WTC11 (cell line): ENCODE measurements around the gene VAV2. TPM values are rescaled to one million over a fixed set of nuclear protein-coding genes. Genes with fewer than 3 reads are reported as not detected.

ENCODE experiments used
- ATAC-seq: fragments of 200-7000 bp; cut with Tn5 transposase; 2 replicates; pipeline ENCODE4 v1.10.0; 2021; ENCODE audit warnings: mild to moderate bottlenecking, moderate library complexity
- CTCF ChIA-PET: fragments of 300-600 bp; sonication (Branson Sonifier 250); formaldehyde crosslinking; loops from one replicate; lab custom pipeline; 2021; ENCODE audit warnings: antibody characterized with exemption; lab: Charles Lee
- POLR2A ChIA-PET: fragments of 350-600 bp; sonication (Branson Sonifier 250); formaldehyde crosslinking; loops from one replicate; lab custom pipeline; 2021; ENCODE audit warnings: antibody characterized with exemption; lab: Charles Lee
- DNase-seq: peaks from one replicate; pipeline ENCODE4 v3.0.0; 2021; ENCODE audit warnings: low spot score
- H3K27ac Mint-ChIP-seq: 2 replicates; pipeline ENCODE4 v1.8.0; 2021; ENCODE audit warnings: mixed read lengths
- H3K27me3 Mint-ChIP-seq: 2 replicates; pipeline ENCODE4 v1.8.0; 2021; ENCODE audit warnings: low read depth, mild to moderate bottlenecking, moderate library complexity, mixed read lengths
- H3K36me3 Mint-ChIP-seq: 2 replicates; pipeline ENCODE4 v1.8.0; 2021; ENCODE audit warnings: mixed read lengths
- H3K4me1 Mint-ChIP-seq: 2 replicates; pipeline ENCODE4 v1.8.0; 2022; ENCODE audit warnings: mixed read lengths
- H3K4me3 Mint-ChIP-seq: 2 replicates; pipeline ENCODE4 v1.8.0; 2021; ENCODE audit warnings: mild to moderate bottlenecking, moderate library complexity, mixed read lengths
- H3K9me3 Mint-ChIP-seq: 2 replicates; pipeline ENCODE4 v1.8.0; 2021; ENCODE audit warnings: mixed read lengths
- CREB1 ChIP-seq: sonication (generic); formaldehyde crosslinking; IDR thresholded peaks from 2 replicates; pipeline ENCODE4 v1.8.0; 2023; ENCODE audit warnings: mild to moderate bottlenecking, missing genetic modification reagents
- ESRRA ChIP-seq: sonication (generic); formaldehyde crosslinking; IDR thresholded peaks from 2 replicates; pipeline ENCODE4 v1.8.1; 2022; ENCODE audit warnings: mild to moderate bottlenecking, missing genetic modification reagents, borderline replicate concordance
- ETV6 ChIP-seq: sonication (generic); formaldehyde crosslinking; IDR thresholded peaks from 2 replicates; pipeline ENCODE4 v1.8.1; 2022; ENCODE audit warnings: mild to moderate bottlenecking, missing genetic modification reagents
- FOXP1 ChIP-seq: sonication (generic); formaldehyde crosslinking; IDR thresholded peaks from 2 replicates; pipeline ENCODE4 v1.8.0; 2022; ENCODE audit warnings: missing genetic modification reagents, mild to moderate bottlenecking, moderate library complexity, borderline replicate concordance
- FOXP4 ChIP-seq: sonication (generic); formaldehyde crosslinking; IDR thresholded peaks from 2 replicates; pipeline ENCODE4 v1.8.0; 2022; ENCODE audit warnings: mild to moderate bottlenecking, missing genetic modification reagents
- GRHL2 ChIP-seq: fragments of 250-450 bp; sonication (Bioruptor Pico); IDR thresholded peaks from 2 replicates; pipeline ENCODE4 v1.8.0; 2022; ENCODE audit warnings: mild to moderate bottlenecking, moderate library complexity; ENCODE audit not compliant: insufficient replicate concordance, severe bottlenecking
- MYBL2 ChIP-seq: sonication (generic); formaldehyde crosslinking; IDR thresholded peaks from 2 replicates; pipeline ENCODE4 v1.8.1; 2023; ENCODE audit warnings: mild to moderate bottlenecking, moderate library complexity, missing genetic modification reagents
- NFATC4 ChIP-seq: fragments of 250-450 bp; sonication (Bioruptor Pico); IDR thresholded peaks from 2 replicates; pipeline ENCODE4 v1.9.0; 2021; ENCODE audit warnings: mild to moderate bottlenecking
- NR1H2 ChIP-seq: sonication (generic); formaldehyde crosslinking; IDR thresholded peaks from 2 replicates; pipeline ENCODE4 v1.9.0; 2021; ENCODE audit warnings: mild to moderate bottlenecking, moderate library complexity, missing genetic modification reagents
- RORB ChIP-seq: fragments of 250-450 bp; sonication (Bioruptor Pico); IDR thresholded peaks from 2 replicates; pipeline ENCODE4 v1.9.0; 2021; ENCODE audit warnings: mild to moderate bottlenecking
- SMAD4 ChIP-seq: sonication (generic); formaldehyde crosslinking; IDR thresholded peaks from 2 replicates; pipeline ENCODE4 v1.8.0; 2022; ENCODE audit warnings: mild to moderate bottlenecking, missing genetic modification reagents
- TEAD1 ChIP-seq: sonication (generic); formaldehyde crosslinking; IDR thresholded peaks from 2 replicates; pipeline ENCODE4 v1.8.0; 2022; ENCODE audit warnings: mild to moderate bottlenecking, missing genetic modification reagents
- TP53 ChIP-seq: sonication (generic); formaldehyde crosslinking; IDR thresholded peaks from 2 replicates; pipeline ENCODE4 v1.8.1; 2023; ENCODE audit warnings: mild to moderate bottlenecking, missing genetic modification reagents
- ZNF219 ChIP-seq: sonication (generic); formaldehyde crosslinking; IDR thresholded peaks from 2 replicates; pipeline ENCODE4 v1.8.0; 2023; ENCODE audit warnings: missing genetic modification reagents, mild to moderate bottlenecking, borderline replicate concordance
- ZNF317 ChIP-seq: sonication (generic); formaldehyde crosslinking; IDR thresholded peaks from 2 replicates; pipeline ENCODE4 v1.8.1; 2023; ENCODE audit warnings: low read depth, mild to moderate bottlenecking, moderate library complexity, missing genetic modification reagents, borderline replicate concordance
- ZNF396 ChIP-seq: fragments of 250-450 bp; sonication (Bioruptor Pico); IDR thresholded peaks from 2 replicates; pipeline ENCODE4 v1.8.0; 2021; ENCODE audit warnings: mild to moderate bottlenecking, moderate library complexity, borderline replicate concordance
- ZNF512 ChIP-seq: sonication (generic); formaldehyde crosslinking; IDR thresholded peaks from 2 replicates; pipeline ENCODE4 v1.8.1; 2022; ENCODE audit warnings: missing genetic modification reagents, borderline replicate concordance
- total RNA-seq: library from RNA; stranded (reverse); gene quantifications from 3 replicates; pipeline ENCODE4 v1.2.3, GENCODE V29; 2021
- TF ChIP-seq, protein P1 (sequence below): sonication (generic); formaldehyde crosslinking; IDR thresholded peaks from 2 replicates; pipeline ENCODE4 v1.8.1; 2022; ENCODE audit warnings: mild to moderate bottlenecking, moderate library complexity, missing genetic modification reagents
- TF ChIP-seq, protein P2 (sequence below): sonication (generic); formaldehyde crosslinking; IDR thresholded peaks from 2 replicates; pipeline ENCODE4 v1.8.0; 2022; ENCODE audit warnings: mild to moderate bottlenecking, missing genetic modification reagents
- TF ChIP-seq, protein P3 (sequence below): sonication (generic); formaldehyde crosslinking; IDR thresholded peaks from 2 replicates; pipeline ENCODE4 v1.8.1; 2023; ENCODE audit warnings: mild to moderate bottlenecking, missing genetic modification reagents
- TF ChIP-seq, protein P4 (sequence below): fragments of 250-450 bp; sonication (Bioruptor Pico); IDR thresholded peaks from 2 replicates; pipeline ENCODE4 v1.8.0; 2021; ENCODE audit warnings: mild to moderate bottlenecking

VAV2 gene
- total RNA-seq, 1 experiment from 2014 or later = 39.7 TPM

DNA sequence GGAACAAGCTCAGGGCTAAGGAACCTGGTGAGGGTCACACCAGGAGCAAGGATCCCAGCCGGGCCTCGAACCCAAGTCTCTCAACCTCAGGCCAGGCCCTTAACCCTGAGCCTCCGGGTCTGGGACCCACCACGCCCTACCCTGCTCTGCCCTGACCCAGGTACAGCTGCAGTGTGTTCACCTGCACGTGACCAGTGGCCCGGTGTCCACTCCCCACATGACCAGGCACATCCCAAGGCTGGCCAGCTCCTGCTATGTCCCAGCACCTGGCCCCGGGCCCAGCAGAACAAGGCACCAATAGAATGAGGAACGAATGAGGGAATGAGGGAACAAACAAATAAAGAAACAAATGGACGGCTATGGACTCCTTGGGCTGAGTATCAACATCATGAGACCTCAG is 142.0 kb downstream of the VAV2 start:
- Mint-ChIP-seq H3K27ac (no peak overlapping the region), H3K9me3 (no peaks in the 10 kb centered on the region)
- no peak for TF ChIP-seq ESRRA (CRISPR knock-in tag)
- no peak for TF ChIP-seq ZNF219 (CRISPR knock-in tag)
- TF ChIP-seq RORB (CRISPR knock-in tag) = no peak
- TF ChIP-seq, protein P1, sequence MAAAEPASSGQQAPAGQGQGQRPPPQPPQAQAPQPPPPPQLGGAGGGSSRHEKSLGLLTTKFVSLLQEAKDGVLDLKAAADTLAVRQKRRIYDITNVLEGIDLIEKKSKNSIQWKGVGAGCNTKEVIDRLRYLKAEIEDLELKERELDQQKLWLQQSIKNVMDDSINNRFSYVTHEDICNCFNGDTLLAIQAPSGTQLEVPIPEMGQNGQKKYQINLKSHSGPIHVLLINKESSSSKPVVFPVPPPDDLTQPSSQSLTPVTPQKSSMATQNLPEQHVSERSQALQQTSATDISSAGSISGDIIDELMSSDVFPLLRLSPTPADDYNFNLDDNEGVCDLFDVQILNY (CRISPR knock-in tag) = no peak
- no peak for TF ChIP-seq MYBL2 (CRISPR knock-in tag)
- TF ChIP-seq CREB1 (CRISPR knock-in tag) = no peak
- TF ChIP-seq ZNF512 = no peak
- TF ChIP-seq, protein P2, sequence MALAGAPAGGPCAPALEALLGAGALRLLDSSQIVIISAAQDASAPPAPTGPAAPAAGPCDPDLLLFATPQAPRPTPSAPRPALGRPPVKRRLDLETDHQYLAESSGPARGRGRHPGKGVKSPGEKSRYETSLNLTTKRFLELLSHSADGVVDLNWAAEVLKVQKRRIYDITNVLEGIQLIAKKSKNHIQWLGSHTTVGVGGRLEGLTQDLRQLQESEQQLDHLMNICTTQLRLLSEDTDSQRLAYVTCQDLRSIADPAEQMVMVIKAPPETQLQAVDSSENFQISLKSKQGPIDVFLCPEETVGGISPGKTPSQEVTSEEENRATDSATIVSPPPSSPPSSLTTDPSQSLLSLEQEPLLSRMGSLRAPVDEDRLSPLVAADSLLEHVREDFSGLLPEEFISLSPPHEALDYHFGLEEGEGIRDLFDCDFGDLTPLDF (CRISPR knock-in tag) = no peak
- no peak for TF ChIP-seq TP53 (CRISPR knock-in tag)
- no peak for TF ChIP-seq ETV6 (CRISPR knock-in tag)
- no peak for TF ChIP-seq GRHL2 (CRISPR knock-in tag)
- no peak for TF ChIP-seq ZNF317 (CRISPR knock-in tag)

GRCh38 chr9:133849110-133849670 is 142.9 kb downstream of the VAV2 start:
- Mint-ChIP-seq H3K27ac (no peak overlapping the region), H3K4me1 (0 out of 2 replicates have a peak, but pooled peaks cover 6% of the 10 kb centered on the region), H3K36me3 (no peaks in the 10 kb centered on the region), H3K9me3 (no peaks in the 10 kb centered on the region), H3K27me3 (no peaks in the 10 kb centered on the region), H3K4me3 (no peak overlapping the region)
- ATAC-seq (no peak), DNase-seq (no peak)
- POLR2A ChIA-PET = no interaction called here
- CTCF ChIA-PET = interaction anchor here (1.1 kb wide), 1 partner anchor 27 kb away, joined by 3 read pairs; no protein-coding TSS in a partner anchor
- TF ChIP-seq GRHL2 (CRISPR knock-in tag) (no peak), CREB1 (CRISPR knock-in tag) (no peak), SMAD4 (CRISPR knock-in tag) (no peak), FOXP4 (CRISPR knock-in tag) (no peak), NFATC4 (no peak), ZNF396 (no peak), NR1H2 (CRISPR knock-in tag) (no peak), FOXP1 (CRISPR knock-in tag) (no peak), ETV6 (CRISPR knock-in tag) (no peak), TEAD1 (CRISPR knock-in tag) (no peak)
- TF ChIP-seq, protein P3, sequence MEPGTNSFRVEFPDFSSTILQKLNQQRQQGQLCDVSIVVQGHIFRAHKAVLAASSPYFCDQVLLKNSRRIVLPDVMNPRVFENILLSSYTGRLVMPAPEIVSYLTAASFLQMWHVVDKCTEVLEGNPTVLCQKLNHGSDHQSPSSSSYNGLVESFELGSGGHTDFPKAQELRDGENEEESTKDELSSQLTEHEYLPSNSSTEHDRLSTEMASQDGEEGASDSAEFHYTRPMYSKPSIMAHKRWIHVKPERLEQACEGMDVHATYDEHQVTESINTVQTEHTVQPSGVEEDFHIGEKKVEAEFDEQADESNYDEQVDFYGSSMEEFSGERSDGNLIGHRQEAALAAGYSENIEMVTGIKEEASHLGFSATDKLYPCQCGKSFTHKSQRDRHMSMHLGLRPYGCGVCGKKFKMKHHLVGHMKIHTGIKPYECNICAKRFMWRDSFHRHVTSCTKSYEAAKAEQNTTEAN (CRISPR knock-in tag) = no peak
- TF ChIP-seq, protein P4, sequence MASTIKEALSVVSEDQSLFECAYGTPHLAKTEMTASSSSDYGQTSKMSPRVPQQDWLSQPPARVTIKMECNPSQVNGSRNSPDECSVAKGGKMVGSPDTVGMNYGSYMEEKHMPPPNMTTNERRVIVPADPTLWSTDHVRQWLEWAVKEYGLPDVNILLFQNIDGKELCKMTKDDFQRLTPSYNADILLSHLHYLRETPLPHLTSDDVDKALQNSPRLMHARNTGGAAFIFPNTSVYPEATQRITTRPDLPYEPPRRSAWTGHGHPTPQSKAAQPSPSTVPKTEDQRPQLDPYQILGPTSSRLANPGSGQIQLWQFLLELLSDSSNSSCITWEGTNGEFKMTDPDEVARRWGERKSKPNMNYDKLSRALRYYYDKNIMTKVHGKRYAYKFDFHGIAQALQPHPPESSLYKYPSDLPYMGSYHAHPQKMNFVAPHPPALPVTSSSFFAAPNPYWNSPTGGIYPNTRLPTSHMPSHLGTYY = no peak

More for the DNA sequence above, 142.0 kb downstream of the VAV2 start:
- Mint-ChIP-seq H3K27me3 (no peaks in the 10 kb centered on the region), H3K4me3 (no peak overlapping the region), H3K4me1 (0 out of 2 replicates have a peak, but pooled peaks cover 6% of the 10 kb centered on the region), H3K36me3 (no peaks in the 10 kb centered on the region)
- DNase-seq (no peak), ATAC-seq (no peak)
- CTCF ChIA-PET = no interaction called here
- POLR2A ChIA-PET = no interaction called here
